Mammary epithelial cell (primary cell): ENCODE measurements around the gene PIK3R3.

Source experiments
- CTCF ChIP-seq, 2 donors: IDR thresholded peaks in 1 of 2; conservative IDR thresholded peaks in 1 of 2; 2 replicates each; pipeline ENCODE4 v1.5.1; 2011 to 2012; ENCODE audit warnings: inconsistent platforms in 2 of 2, low read length in 2 of 2, mild to moderate bottlenecking in 2 of 2, control low read depth in 1 of 2, low read depth in 1 of 2; ENCODE audit not compliant: insufficient read depth in 1 of 2; ENCODE audit errors: extremely low read depth in 1 of 2
- EZH2 ChIP-seq: IDR thresholded peaks from 2 replicates; pipeline ENCODE4 v1.6.1; 2012; ENCODE audit warnings: low read length, inconsistent platforms, borderline replicate concordance

- TF ChIP-seq CTCF (conservative IDR thresholded peaks at IDR 0.05 in 1 of 2, IDR thresholded peaks at IDR 0.05 in 1 of 2; ENCODE audit: extremely low read depth in 1 of 2, insufficient read depth in 1 of 2, low read depth in 1 of 2, low read length in 2 of 2) (no peak), EZH2 (no peak)
Measured at GRCh38 chr1:46057781-46058180, 74.6 kb downstream of the PIK3R3 start.
